Activated CD4-positive, alpha-beta memory T cell treated with anti-CD3 and anti-CD28 coated beads, Interleukin-2, amount 10 ng/mL, durations not matched to agents 7 days and 5 days (primary cell): ENCODE results near the gene APELA. TPM values are rescaled to one million over a fixed set of nuclear protein-coding genes. Genes with fewer than 3 reads are reported as not detected.
"Not testable (repeated sequence)": the region's sequence is repeated elsewhere in the genome, so short reads cannot be mapped to it uniquely, and the experiment has no call there.

ENCODE experiments used
- CTCF ChIA-PET: fragments of 350-600 bp; sonication (Branson Sonifier 250); formaldehyde crosslinking; loops from one replicate; lab custom pipeline; 2021; ENCODE audit warnings: antibody characterized with exemption, inconsistent platforms; lab: Charles Lee
- POLR2A ChIA-PET: fragments of 350-600 bp; sonication (Branson Sonifier 250); formaldehyde crosslinking; loops from one replicate; lab custom pipeline; 2021; ENCODE audit warnings: antibody characterized with exemption; lab: Charles Lee
- DNase-seq: peaks from one replicate; pipeline ENCODE4 v3.0.0-alpha.2; 2020
- H3K27ac Mint-ChIP-seq: one replicate; pipeline ENCODE4 v1.8.0; 2021; ENCODE audit warnings: mild to moderate bottlenecking, mixed read lengths
- H3K27me3 Mint-ChIP-seq: one replicate; pipeline ENCODE4 v1.8.0; 2021; ENCODE audit warnings: mixed read lengths
- H3K36me3 Mint-ChIP-seq: one replicate; pipeline ENCODE4 v1.8.0; 2021; ENCODE audit warnings: low read depth, mixed read lengths
- H3K4me1 Mint-ChIP-seq: one replicate; pipeline ENCODE4 v1.8.0; 2021; ENCODE audit warnings: mixed read lengths
- H3K4me3 Mint-ChIP-seq: one replicate; pipeline ENCODE4 v1.8.0; 2021; ENCODE audit warnings: mild to moderate bottlenecking, mixed read lengths
- H3K9me3 Mint-ChIP-seq: one replicate; pipeline ENCODE4 v1.8.0; 2021; ENCODE audit warnings: mixed read lengths
- total RNA-seq, 2 experiments: library from RNA; stranded (reverse); gene quantifications; one replicate each; pipeline ENCODE4 v1.2.3, GENCODE V29; 2021

Gene APELA
- total RNA-seq, 2 experiments from 2014 or later, result not detected

DNA sequence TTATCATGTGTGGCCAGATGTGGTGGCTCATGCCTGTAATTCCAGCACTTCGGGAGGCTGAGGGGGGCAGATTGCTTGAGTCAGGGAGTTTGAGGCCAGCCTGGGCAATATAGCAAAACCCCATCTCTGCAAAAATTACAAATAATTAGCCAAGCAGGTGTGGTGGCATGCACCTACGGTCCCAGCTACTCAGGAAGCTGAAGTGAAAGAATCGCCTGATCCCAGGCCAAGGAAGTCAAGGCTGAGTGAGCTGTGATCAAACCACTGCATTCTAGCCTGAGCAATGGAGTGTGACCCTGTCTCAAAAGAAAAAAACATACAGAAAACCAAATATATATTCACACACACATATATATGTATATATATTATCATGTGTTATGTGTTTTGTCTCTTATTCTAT is 15.0 kb downstream of the APELA start:
- DNase-seq, result no peak
- ChIA-PET CTCF (no interaction called here), POLR2A (no interaction called here)
- no peaks in the 10 kb centered on the region for H3K4me1 Mint-ChIP-seq
- H3K27me3 Mint-ChIP-seq, result peaks cover 7% of the 10 kb centered on the region
- no peaks in the 10 kb centered on the region for H3K36me3 Mint-ChIP-seq
- H3K27ac Mint-ChIP-seq, result no peak overlapping the region
- no peaks in the 10 kb centered on the region for H3K9me3 Mint-ChIP-seq
- H3K4me3 Mint-ChIP-seq, result no peak overlapping the region

GRCh38 chr4:164894702-164895101 is 17.7 kb downstream of the APELA start:
- Mint-ChIP-seq H3K9me3 (no peaks in the 10 kb centered on the region), H3K36me3 (no peaks in the 10 kb centered on the region), H3K27ac (no peak overlapping the region), H3K4me1 (no peaks in the 10 kb centered on the region), H3K27me3 (peaks cover 5% of the 10 kb centered on the region), H3K4me3 (no peak overlapping the region)
- DNase-seq, result no peak
- CTCF ChIA-PET, result no interaction called here
- POLR2A ChIA-PET, result no interaction called here

GRCh38 chr4:164902608-164903007 is 25.6 kb downstream of the APELA start:
- Mint-ChIP-seq H3K36me3 (no peaks in the 10 kb centered on the region), H3K27me3 (no peaks in the 10 kb centered on the region), H3K4me3 (no peak overlapping the region), H3K9me3 (no peaks in the 10 kb centered on the region), H3K27ac (no peak overlapping the region), H3K4me1 (no peaks in the 10 kb centered on the region)
- ChIA-PET POLR2A (no interaction called here), CTCF (no interaction called here)
- DNase-seq, result no peak

DNA sequence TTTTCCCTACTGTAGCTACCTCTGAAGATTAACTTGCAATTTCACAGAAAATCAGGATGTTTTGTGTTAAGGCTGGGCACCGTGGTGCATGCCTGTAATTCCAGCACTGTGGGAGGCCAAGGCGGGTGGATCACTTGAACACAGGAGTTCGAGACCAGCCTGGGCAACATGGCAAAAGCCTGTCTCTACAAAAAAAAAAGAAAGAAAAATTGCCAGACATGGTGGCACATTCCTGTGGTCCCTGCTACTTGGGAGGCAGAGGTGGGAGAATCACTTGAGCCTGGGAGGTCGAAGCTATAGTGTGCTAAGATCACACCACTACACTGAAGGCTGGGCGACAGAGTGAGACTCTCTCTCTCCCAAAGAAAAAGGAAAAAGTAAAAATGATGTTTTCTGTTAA is 27.4 kb downstream of the APELA start:
- Mint-ChIP-seq H3K27me3 (no peaks in the 10 kb centered on the region), H3K4me3 (no peak overlapping the region), H3K36me3 (no peaks in the 10 kb centered on the region), H3K4me1 (no peaks in the 10 kb centered on the region), H3K27ac (no peak overlapping the region), H3K9me3 (no peaks in the 10 kb centered on the region)
- DNase-seq, result no peak
- CTCF ChIA-PET, result no interaction called here
- POLR2A ChIA-PET, result interaction anchor here (0.6 kb wide), 1 partner anchor 158 kb away, joined by 3 read pairs; no protein-coding TSS in a partner anchor

DNA sequence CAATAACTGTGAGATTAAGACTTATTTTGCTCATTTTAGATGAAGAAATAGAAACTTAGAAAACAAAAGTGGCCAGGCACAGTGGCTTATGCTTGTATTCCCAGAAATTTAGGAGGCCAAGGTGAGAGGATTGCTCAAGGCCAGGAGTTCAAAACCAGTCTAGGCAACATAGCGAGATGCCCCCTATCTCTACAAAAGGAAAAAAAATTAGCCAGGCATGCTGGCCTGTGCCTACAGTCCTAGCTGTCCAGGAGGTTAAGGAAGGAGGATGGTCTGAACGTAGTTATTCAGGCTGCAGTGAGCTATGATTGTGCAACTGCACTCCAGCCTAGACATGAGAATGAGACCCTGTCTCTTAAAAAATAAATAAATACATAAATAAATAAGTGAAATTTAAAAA is 28.0 kb downstream of the APELA start:
- no peaks in the 10 kb centered on the region for H3K9me3 Mint-ChIP-seq
- no peak overlapping the region for H3K4me3 Mint-ChIP-seq
- H3K27me3 Mint-ChIP-seq, result no peaks in the 10 kb centered on the region
- CTCF ChIA-PET, result no interaction called here
- POLR2A ChIA-PET, result no interaction called here
- H3K4me1 Mint-ChIP-seq, result no peaks in the 10 kb centered on the region
- DNase-seq, result no peak
- H3K27ac Mint-ChIP-seq, result no peak overlapping the region
- H3K36me3 Mint-ChIP-seq, result no peaks in the 10 kb centered on the region

GRCh38 chr4:164906368-164906767 is 29.4 kb downstream of the APELA start:
- Mint-ChIP-seq H3K27me3 (no peaks in the 10 kb centered on the region), H3K4me3 (no peak overlapping the region), H3K36me3 (no peaks in the 10 kb centered on the region), H3K27ac (no peak overlapping the region), H3K4me1 (no peaks in the 10 kb centered on the region), H3K9me3 (no peaks in the 10 kb centered on the region)
- no peak for DNase-seq
- CTCF ChIA-PET, result no interaction called here
- POLR2A ChIA-PET, result no interaction called here

DNA sequence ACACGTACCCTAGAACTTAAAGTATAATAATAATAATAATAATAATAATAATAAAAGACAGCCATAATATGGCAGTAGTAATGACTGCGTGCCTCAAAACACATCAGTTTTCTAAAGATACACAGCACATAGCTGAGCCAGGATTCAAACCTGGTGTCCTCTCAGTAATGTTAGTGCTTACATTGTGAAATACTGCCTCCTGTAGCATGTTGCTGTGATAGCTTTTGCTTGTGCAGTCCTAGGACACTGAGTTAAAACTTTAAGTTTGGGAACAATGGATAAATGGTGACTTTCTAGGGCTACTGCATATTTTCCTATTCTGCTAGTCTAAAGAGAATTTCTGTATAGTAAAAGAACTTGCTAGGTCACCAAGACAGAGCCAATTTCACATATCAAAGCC is 36.5 kb downstream of the APELA start:
- CTCF ChIA-PET, result not testable (repeated sequence)

DNA sequence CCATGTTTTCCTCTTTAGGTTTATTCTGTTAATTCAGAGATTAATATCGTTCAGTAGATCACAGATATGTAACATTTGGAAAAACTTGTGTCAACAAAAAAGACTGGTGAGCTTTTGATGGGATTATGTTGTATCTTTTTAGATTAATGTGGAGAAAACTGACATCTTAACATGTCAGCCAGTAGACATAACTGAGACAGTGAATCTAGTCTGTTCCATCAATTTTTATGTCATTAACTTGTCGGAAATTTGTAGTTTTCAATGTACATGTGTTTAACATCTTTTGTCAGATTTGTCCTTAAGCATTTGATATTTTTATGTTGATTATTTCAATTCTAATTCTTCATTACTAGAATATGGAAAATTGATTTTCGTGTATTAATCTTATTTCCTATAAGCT is 42.0 kb downstream of the APELA start:
- POLR2A ChIA-PET, result no interaction called here
- Mint-ChIP-seq H3K27ac (no peak overlapping the region), H3K9me3 (no peaks in the 10 kb centered on the region), H3K36me3 (no peaks in the 10 kb centered on the region), H3K4me3 (no peak overlapping the region), H3K4me1 (no peaks in the 10 kb centered on the region), H3K27me3 (no peaks in the 10 kb centered on the region)
- CTCF ChIA-PET, result no interaction called here
- DNase-seq, result no peak

More for the DNA sequence above, 36.5 kb downstream of the APELA start:
- H3K9me3 Mint-ChIP-seq, DNase-seq, H3K36me3 Mint-ChIP-seq, POLR2A ChIA-PET, H3K4me3 Mint-ChIP-seq, H3K27me3 Mint-ChIP-seq, H3K27ac Mint-ChIP-seq, H3K4me1 Mint-ChIP-seq: not testable (repeated sequence)

- H3K4me1 Mint-ChIP-seq, result no peaks in the 10 kb centered on the region
- POLR2A ChIA-PET, result no interaction called here
- H3K27ac Mint-ChIP-seq, result no peak overlapping the region
- DNase-seq, result no peak
- H3K36me3 Mint-ChIP-seq, result no peaks in the 10 kb centered on the region
- no peaks in the 10 kb centered on the region for H3K27me3 Mint-ChIP-seq
- H3K4me3 Mint-ChIP-seq, result no peak overlapping the region
- H3K9me3 Mint-ChIP-seq, result no peaks in the 10 kb centered on the region
- CTCF ChIA-PET, result no interaction called here
Measured at GRCh38 chr4:164924670-164925238, 47.8 kb downstream of the APELA start.

- Mint-ChIP-seq H3K36me3 (no peaks in the 10 kb centered on the region), H3K27ac (no peak overlapping the region), H3K4me3 (no peak overlapping the region), H3K27me3 (no peaks in the 10 kb centered on the region), H3K4me1 (no peaks in the 10 kb centered on the region), H3K9me3 (no peaks in the 10 kb centered on the region)
- DNase-seq, result no peak
- POLR2A ChIA-PET, result no interaction called here
- CTCF ChIA-PET, result no interaction called here
Measured at GRCh38 chr4:164926301-164926700, 49.3 kb downstream of the APELA start.

DNA sequence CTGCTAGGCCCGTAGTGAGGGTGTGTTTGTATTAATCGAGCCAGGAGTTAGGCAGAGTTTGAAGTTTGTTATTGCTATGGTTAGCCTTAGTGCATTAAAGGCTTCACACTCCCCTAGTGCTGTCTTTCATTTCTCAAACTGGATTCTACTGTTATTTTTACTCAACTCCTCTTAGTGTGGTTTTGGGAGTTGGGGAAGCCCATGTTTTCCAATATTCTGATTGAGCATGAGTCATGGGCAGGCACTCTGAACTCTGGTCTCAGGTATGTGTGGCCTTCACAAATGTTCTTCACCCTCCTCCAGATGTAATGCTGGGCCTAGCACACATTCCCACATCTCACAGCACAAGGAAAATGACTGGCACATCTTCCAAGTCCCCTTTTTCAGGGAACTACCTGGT is 50.1 kb downstream of the APELA start:
- POLR2A ChIA-PET, H3K36me3 Mint-ChIP-seq, H3K27ac Mint-ChIP-seq, H3K4me3 Mint-ChIP-seq, CTCF ChIA-PET, H3K9me3 Mint-ChIP-seq, H3K4me1 Mint-ChIP-seq, DNase-seq, H3K27me3 Mint-ChIP-seq: not testable (repeated sequence)

DNA sequence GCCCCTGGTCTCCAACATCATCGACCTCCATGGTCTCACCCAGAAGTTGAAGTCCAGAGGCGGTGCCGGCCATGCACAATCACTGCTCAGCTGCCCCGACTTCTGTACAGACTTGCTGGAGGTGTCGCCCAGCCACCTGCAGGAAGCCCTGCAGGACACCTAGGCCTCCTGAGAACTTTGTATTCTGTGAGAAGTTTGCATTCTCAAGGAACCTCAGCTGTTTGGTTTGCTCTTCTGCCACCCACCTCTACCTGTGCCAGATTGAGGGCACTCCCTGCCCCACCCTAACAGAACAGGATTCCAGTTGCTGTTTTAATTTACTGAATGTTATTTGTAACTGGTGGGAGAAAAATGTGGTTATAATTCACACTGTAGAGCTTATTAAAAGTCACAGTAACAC is 53.7 kb downstream of the APELA start:
- no peak for DNase-seq
- no peaks in the 10 kb centered on the region for H3K4me1 Mint-ChIP-seq
- ChIA-PET CTCF (no interaction called here), POLR2A (no interaction called here)
- no peaks in the 10 kb centered on the region for H3K27me3 Mint-ChIP-seq
- no peak overlapping the region for H3K4me3 Mint-ChIP-seq
- H3K27ac Mint-ChIP-seq, result no peak overlapping the region
- H3K9me3 Mint-ChIP-seq, result no peaks in the 10 kb centered on the region
- H3K36me3 Mint-ChIP-seq, result no peaks in the 10 kb centered on the region

- ChIA-PET POLR2A (no interaction called here), CTCF (no interaction called here)
- no peak overlapping the region for H3K4me3 Mint-ChIP-seq
- H3K9me3 Mint-ChIP-seq, result no peaks in the 10 kb centered on the region
- H3K4me1 Mint-ChIP-seq, result no peaks in the 10 kb centered on the region
- no peak overlapping the region for H3K27ac Mint-ChIP-seq
- H3K36me3 Mint-ChIP-seq, result no peaks in the 10 kb centered on the region
- DNase-seq, result no peak
- no peaks in the 10 kb centered on the region for H3K27me3 Mint-ChIP-seq
Measured at GRCh38 chr4:164931551-164932324, 54.8 kb downstream of the APELA start.

DNA sequence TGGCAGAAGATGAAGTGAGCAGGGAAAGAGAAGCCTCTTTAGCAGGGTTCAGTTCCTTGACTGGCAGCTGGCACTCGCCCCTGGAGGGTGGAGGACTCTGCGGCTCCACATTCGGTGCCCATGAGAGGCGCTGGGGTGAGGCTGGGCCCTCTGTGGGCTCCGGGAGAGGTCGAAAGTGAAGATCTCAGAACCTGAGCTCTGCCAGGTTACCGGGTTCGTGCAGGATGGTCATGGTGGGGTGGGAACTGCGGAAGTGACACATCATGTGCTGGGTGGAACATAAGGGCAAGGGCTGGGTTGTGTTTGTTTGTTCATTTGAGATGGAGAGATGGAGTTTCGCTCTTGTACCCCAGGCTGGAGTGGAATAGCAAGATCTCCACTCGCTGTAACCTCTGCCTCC is 56.3 kb downstream of the APELA start:
- no peak for DNase-seq
- Mint-ChIP-seq H3K36me3 (no peaks in the 10 kb centered on the region), H3K27ac (no peak overlapping the region), H3K27me3 (no peaks in the 10 kb centered on the region), H3K9me3 (no peaks in the 10 kb centered on the region), H3K4me3 (no peak overlapping the region), H3K4me1 (no peaks in the 10 kb centered on the region)
- ChIA-PET CTCF (no interaction called here), POLR2A (no interaction called here)
